HG03342 (cell line): ENCODE data around the gene RPSA.
"Not testable (repeated sequence)": the region's sequence is repeated elsewhere in the genome, so short reads cannot be mapped to it uniquely, and the experiment has no call there.

Experiments
- ATAC-seq: cut with Tn5 transposase; IDR thresholded peaks from one replicate; pipeline ENCODE4 v1.9.1; 2021; ENCODE audit warnings: mild to moderate bottlenecking, moderate library complexity; ENCODE audit not compliant: unreplicated experiment

RPSA gene

DNA sequence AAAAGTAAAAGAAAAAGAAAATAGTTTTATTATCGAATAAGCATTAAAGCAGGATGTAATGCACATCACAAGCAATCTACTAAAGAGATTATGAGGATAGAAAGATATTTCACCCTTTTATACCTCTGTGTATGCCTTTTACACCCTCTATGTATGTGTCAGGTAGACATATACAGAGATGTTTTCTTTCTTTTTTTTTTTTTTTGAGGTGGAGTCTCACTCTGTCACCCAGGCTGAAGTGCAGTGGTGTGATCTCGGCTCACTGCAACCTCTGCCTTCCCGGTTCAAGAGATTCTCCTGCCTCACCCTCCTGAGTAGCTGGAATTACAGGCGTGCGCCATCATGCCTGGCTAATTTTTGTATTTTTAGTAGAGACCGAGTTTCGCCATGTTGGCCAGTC is 47.4 kb downstream of the RPSA start:
- not testable (repeated sequence) for ATAC-seq

DNA sequence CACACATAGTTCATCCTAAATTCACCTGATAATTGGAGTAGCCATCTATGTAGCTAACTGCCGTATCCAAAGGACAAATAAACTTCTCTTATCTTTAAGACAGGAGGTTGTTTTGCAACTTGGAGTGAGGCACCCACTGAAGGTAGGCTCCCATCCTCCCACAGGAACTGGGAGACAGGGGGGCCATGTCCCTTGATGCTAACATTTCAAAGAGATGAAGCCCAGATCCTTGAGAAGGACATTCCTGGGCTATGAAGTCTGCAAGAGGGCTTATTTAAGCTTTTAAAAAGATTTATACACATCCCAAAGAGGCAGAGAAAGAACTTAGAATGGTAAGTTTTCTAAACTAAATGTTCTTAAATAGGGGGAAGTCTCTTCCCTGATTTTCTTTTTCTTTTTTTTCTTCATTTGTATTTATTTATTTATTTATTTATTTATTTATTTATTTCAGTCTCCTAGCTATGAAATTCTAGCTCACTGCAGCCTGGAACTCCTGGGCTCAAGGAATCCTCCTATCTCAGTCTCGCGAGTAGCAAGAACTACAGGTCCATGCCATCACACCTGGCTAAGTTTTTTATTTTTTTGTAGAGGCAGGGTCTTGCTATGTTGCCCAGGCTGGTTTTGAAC is 48.2 kb downstream of the RPSA start:
- no peak for ATAC-seq

GRCh38 chr3:39456159-39456558 is 49.6 kb downstream of the RPSA start:
- no peak for ATAC-seq

- ATAC-seq: no peak
Measured at GRCh38 chr3:39457361-39457760, 50.8 kb downstream of the RPSA start.

DNA sequence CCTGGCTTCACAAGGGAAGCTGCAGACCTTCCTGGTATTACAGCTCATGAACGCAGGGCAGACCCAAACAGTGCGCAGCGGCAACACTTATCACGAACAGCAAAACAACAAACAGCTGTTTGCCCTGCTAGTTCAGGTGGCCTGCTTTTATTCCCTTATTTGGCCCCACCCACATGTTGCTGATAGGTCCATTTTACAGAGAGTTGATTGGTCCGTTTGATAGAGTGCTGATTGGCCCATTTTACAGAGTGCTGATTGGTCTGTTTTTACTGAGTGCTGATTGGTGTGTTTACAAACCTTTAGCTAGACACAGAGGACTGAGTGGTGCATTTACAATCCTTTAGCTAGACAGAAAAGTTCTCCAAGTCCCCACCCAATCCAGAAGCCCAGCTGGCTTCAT is 52.1 kb downstream of the RPSA start:
- not testable (repeated sequence) for ATAC-seq

DNA sequence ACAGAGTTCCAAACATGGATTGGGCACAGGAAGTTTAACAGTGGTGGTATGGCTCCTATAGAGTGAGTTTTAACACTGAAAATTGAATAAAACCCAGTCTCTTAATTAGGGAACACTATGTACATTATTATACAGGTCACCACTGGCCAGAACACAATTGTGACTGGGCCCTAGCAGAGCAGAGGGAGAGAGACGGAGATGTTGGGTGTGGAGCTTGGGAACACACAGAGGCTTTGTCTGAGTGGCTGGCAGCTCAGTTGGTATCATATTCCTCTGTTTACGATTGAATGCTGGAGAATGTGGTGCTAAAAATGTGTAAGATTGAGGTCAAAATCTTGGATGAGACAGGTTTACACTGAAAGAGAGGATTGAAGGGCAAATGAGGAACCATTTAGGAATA is 54.2 kb downstream of the RPSA start:
- ATAC-seq: no peak
